Measurements from ENCODE around the gene HMGCL. TPM values are rescaled to one million over a fixed set of nuclear protein-coding genes. Genes with fewer than 3 reads are reported as not detected.
A peak's percentile ranks its signal among the peaks of the same experiment; 100 is the strongest.
"Not testable (repeated sequence)": the region's sequence is repeated elsewhere in the genome, so short reads cannot be mapped to it uniquely, and the experiment has no call there.

The HMGCL gene
- total RNA-seq, 1 donor from 2014 or later, result 28.2 TPM

GRCh38 chr1:23797478-23798448 is 27.5 kb downstream of the HMGCL start:
- no peak for ATAC-seq

- no peak for ATAC-seq
Observed at GRCh38 chr1:23796466-23797271, 28.6 kb downstream of the HMGCL start.

GRCh38 chr1:23795676-23796465 is 29.4 kb downstream of the HMGCL start:
- no peak for ATAC-seq

GRCh38 chr1:23794732-23795182 is 30.5 kb downstream of the HMGCL start:
- ATAC-seq, result not testable (repeated sequence)

GRCh38 chr1:23793861-23794731 is 31.1 kb downstream of the HMGCL start:
- no peak for ATAC-seq

GRCh38 chr1:23793018-23793781 is 32.0 kb downstream of the HMGCL start:
- peak; percentile 42 for ATAC-seq

GRCh38 chr1:23792151-23792945 is 32.9 kb downstream of the HMGCL start:
- no peak for ATAC-seq

GRCh38 chr1:23791516-23792047 is 33.6 kb downstream of the HMGCL start:
- peak; percentile 23 for ATAC-seq

- ATAC-seq, result peak; percentile 74
Observed at GRCh38 chr1:23790696-23791515, 34.3 kb downstream of the HMGCL start, which contains the start of gene LYPLA2. Gene LYPLA2 (plus strand): TSS chr1:23791145. CDS start chr1:23792683, 1,538 bp downstream.

- ATAC-seq, result no peak
Observed at GRCh38 chr1:23788695-23789094, 36.5 kb downstream of the HMGCL start.

GRCh38 chr1:23787701-23788100 is 37.5 kb downstream of the HMGCL start:
- ATAC-seq, result no peak

- no peak for ATAC-seq
Observed at GRCh38 chr1:23784846-23785245, 40.4 kb downstream of the HMGCL start.

GRCh38 chr1:23783141-23783540 is 42.1 kb downstream of the HMGCL start:
- not testable (repeated sequence) for ATAC-seq

GRCh38 chr1:23779826-23780371 is 45.3 kb downstream of the HMGCL start:
- ATAC-seq, result peak; percentile 56

- ATAC-seq, result peak; percentile 89
Observed at GRCh38 chr1:23777979-23778814, 47.0 kb downstream of the HMGCL start, which contains the start of gene PITHD1. Gene PITHD1 (plus strand): TSS chr1:23778418. CDS start chr1:23778516, 98 bp downstream.

GRCh38 chr1:23776217-23776616 is 49.0 kb downstream of the HMGCL start:
- no peak for ATAC-seq
